PC-9 (cell line): ENCODE measurements around the gene DUSP22. TPM values are rescaled to one million over a fixed set of nuclear protein-coding genes. Genes with fewer than 3 reads are reported as not detected.

Experiments
- BruUV-seq: library from RNA; stranded (reverse); fragments of 400-500 nt; replicated peaks from 2 replicates; lab custom pipeline; 2021; lab: Mats Ljungman, UMichigan
- CTCF ChIA-PET: fragments of 300-600 bp; sonication (Branson Sonifier 250); formaldehyde crosslinking; loops from one replicate; lab custom pipeline; 2022; ENCODE audit warnings: antibody characterized with exemption; lab: Charles Lee
- POLR2A ChIA-PET: fragments of 300-600 bp; sonication (Branson Sonifier 250); formaldehyde crosslinking; loops from one replicate; lab custom pipeline; 2022; ENCODE audit warnings: antibody characterized with exemption; ENCODE audit not compliant: unreplicated experiment; lab: Charles Lee
- DNase-seq, 2 experiments: peaks; one replicate each; pipeline versions ENCODE4 v3.0.0 to v3.0.0-alpha.2; 2015 to 2022; ENCODE audit warnings: mixed read lengths in 1 of 2
- H2AFZ ChIP-seq: fragments of 200-600 bp; sonication (generic); 2 replicates; pipeline ENCODE4 v1.8.1; 2017; ENCODE audit warnings: antibody characterized with exemption
- H3F3A ChIP-seq: fragments of 200-600 bp; sonication (generic); 2 replicates; pipeline ENCODE4 v1.8.1; 2017; ENCODE audit warnings: antibody characterized with exemption, mild to moderate bottlenecking, low read depth; ENCODE audit not compliant: insufficient read depth
- H3K27ac ChIP-seq: fragments of 200-600 bp; sonication (generic); 2 replicates; pipeline ENCODE4 v1.6.1; 2016; ENCODE audit warnings: mixed run types
- H3K27me3 ChIP-seq: fragments of 200-600 bp; sonication (generic); 2 replicates; pipeline ENCODE4 v1.6.1; 2016; ENCODE audit warnings: low read depth, mixed run types; ENCODE audit not compliant: insufficient read depth
- H3K36me3 ChIP-seq: fragments of 200-600 bp; sonication (generic); 2 replicates; pipeline ENCODE4 v1.6.1; 2016; ENCODE audit warnings: low read depth, mixed run types
- H3K4me1 ChIP-seq: fragments of 200-600 bp; sonication (generic); replicated peaks from 2 replicates; pipeline ENCODE4 v1.6.1; 2016; ENCODE audit warnings: mixed run types; ENCODE audit not compliant: insufficient read depth
- H3K4me2 ChIP-seq: fragments of 200-600 bp; sonication (generic); 2 replicates; pipeline ENCODE4 v1.6.1; 2017; ENCODE audit warnings: mixed run types
- H3K4me3 ChIP-seq: fragments of 200-600 bp; sonication (generic); 2 replicates; pipeline ENCODE4 v1.6.1; 2016; ENCODE audit warnings: mixed run types
- H3K79me2 ChIP-seq: fragments of 200-600 bp; sonication (generic); 2 replicates; pipeline ENCODE4 v1.6.1; 2017; ENCODE audit warnings: low read depth, mixed run types
- H3K9me2 ChIP-seq: fragments of 200-600 bp; sonication (generic); 2 replicates; pipeline ENCODE4 v1.8.1; 2017; ENCODE audit warnings: mild to moderate bottlenecking; ENCODE audit not compliant: insufficient read depth
- H3K9me3 ChIP-seq: fragments of 200-600 bp; sonication (generic); 2 replicates; pipeline ENCODE4 v1.8.1; 2016; ENCODE audit warnings: low read depth; ENCODE audit not compliant: insufficient read depth
- H4K20me1 ChIP-seq: fragments of 200-600 bp; sonication (generic); 2 replicates; pipeline ENCODE4 v1.8.1; 2017; ENCODE audit not compliant: insufficient read depth
- EZH2 ChIP-seq: fragments of 200-600 bp; sonication (generic); IDR thresholded peaks from 2 replicates; pipeline ENCODE4 v1.8.0; 2017; ENCODE audit warnings: antibody characterized with exemption, low read depth
- intact Hi-C: fragments of 100-400 bp; cut with micrococcal nuclease; formaldehyde crosslinking; loops from one replicate; pipeline ENCODE4 v1.10.0; 2022; ENCODE audit not compliant: unreplicated experiment
- total RNA-seq: library from RNA; stranded (reverse); gene quantifications from 2 replicates; pipeline ENCODE4 v1.2.3, GENCODE V29; 2021
- TF ChIP-seq, protein P1 (sequence below): fragments of 200-600 bp; sonication (generic); conservative IDR thresholded peaks from 2 replicates; pipeline ENCODE4 v1.6.1; 2017; ENCODE audit warnings: mixed run types, antibody characterized with exemption, mild to moderate bottlenecking, moderate library complexity

Gene DUSP22
- total RNA-seq, 1 experiment from 2014 or later, result 25.5 TPM

DNA sequence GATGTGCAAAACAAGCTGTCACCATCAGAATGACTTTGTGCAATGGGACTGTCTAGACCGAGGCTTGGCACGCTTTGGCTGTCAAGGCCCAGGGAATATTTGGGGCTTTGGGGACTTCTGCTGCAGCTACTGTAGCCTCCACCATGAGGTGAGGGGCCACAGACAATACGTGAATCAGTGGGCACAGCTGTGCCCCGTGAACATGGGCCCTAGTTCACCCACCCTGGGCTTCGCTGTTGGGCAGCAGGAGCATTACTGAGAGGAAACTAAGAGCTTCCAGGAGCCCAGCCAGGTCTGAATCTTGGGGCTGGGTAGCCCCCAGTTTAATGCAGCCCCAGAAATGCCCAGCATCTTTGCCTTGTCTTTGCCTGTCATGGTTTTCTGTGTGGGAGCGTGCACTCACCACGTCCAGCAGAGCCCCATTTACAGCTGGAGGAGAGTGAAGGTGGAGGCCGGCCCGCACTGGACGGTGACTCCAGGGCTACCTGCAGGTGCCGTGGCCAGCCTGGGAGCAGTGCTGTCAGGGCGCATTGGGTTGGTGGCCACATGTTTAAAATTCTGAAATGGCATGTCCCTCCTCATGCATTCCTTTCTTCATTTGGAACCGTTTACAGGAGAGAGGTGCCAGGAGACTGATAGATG lies 34.7 kb downstream of the DUSP22 start:
- H3F3A ChIP-seq, result no peaks in the 10 kb centered on the region
- TF ChIP-seq, protein P1, sequence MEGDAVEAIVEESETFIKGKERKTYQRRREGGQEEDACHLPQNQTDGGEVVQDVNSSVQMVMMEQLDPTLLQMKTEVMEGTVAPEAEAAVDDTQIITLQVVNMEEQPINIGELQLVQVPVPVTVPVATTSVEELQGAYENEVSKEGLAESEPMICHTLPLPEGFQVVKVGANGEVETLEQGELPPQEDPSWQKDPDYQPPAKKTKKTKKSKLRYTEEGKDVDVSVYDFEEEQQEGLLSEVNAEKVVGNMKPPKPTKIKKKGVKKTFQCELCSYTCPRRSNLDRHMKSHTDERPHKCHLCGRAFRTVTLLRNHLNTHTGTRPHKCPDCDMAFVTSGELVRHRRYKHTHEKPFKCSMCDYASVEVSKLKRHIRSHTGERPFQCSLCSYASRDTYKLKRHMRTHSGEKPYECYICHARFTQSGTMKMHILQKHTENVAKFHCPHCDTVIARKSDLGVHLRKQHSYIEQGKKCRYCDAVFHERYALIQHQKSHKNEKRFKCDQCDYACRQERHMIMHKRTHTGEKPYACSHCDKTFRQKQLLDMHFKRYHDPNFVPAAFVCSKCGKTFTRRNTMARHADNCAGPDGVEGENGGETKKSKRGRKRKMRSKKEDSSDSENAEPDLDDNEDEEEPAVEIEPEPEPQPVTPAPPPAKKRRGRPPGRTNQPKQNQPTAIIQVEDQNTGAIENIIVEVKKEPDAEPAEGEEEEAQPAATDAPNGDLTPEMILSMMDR, result no peak
- TF ChIP-seq EZH2, result no peak
- H3K79me2 ChIP-seq, result no peaks in the 10 kb centered on the region
- no peaks in the 10 kb centered on the region for H3K4me1 ChIP-seq
- H3K4me3 ChIP-seq, result no peak overlapping the region
- no peak overlapping the region for H3K27ac ChIP-seq
- BruUV-seq, result no TSS peak
- ChIA-PET CTCF (no interaction called here), POLR2A (no interaction called here)
- peaks cover 86% of the 10 kb centered on the region for H3K27me3 ChIP-seq
- H3K9me2 ChIP-seq, result no peaks in the 10 kb centered on the region
- H3K4me2 ChIP-seq, result no peak overlapping the region
- peaks cover 9% of the 10 kb centered on the region; the same call in 1 of the 2 replicates for H4K20me1 ChIP-seq
- DNase-seq, result no peak
- no peak overlapping the region for H2AFZ ChIP-seq
- intact Hi-C loops, result no loop called here
- H3K9me3 ChIP-seq, result no peaks in the 10 kb centered on the region
- H3K36me3 ChIP-seq, result no peaks in the 10 kb centered on the region

DNA sequence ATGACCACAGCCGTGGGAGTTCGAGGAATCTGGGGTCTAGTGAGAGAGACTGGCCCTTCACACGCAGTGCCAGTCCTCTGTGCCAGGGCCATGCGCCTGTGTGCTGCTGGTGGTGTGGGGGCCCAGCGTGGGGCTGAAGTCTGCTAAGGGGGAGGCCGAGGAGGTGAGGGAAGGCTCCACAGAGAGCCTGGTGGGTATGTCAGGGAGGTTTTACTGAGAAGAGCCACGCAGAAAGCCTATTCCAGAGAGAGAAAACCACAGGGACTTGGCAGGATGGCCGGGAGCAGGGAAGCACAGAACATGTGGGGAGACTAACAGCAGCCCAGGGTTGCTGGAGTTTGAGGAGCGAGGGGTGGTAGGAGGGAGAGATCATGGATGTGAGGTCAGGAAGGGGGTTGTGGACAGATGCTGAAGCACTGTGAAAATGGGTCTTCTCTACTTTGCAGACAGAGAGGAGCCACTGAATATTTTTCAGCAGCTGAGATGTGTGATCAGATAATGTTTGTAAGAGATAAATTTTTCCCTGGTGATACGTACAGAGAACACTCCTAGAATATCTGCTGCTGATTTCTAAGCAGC lies 35.3 kb downstream of the DUSP22 start:
- intact Hi-C loops, result no loop called here
- H3K4me1 ChIP-seq, result no peaks in the 10 kb centered on the region
- H3K4me3 ChIP-seq, result no peak overlapping the region
- H4K20me1 ChIP-seq, result peaks cover 9% of the 10 kb centered on the region; the same call in 1 of the 2 replicates
- TF ChIP-seq, protein P1, result no peak
- TF ChIP-seq EZH2, result no peak
- no peaks in the 10 kb centered on the region for H3K79me2 ChIP-seq
- H2AFZ ChIP-seq, result no peak overlapping the region
- CTCF ChIA-PET, result interaction anchor here (0.9 kb wide), 1 partner anchor 139 kb away, joined by 4 read pairs; no protein-coding TSS in a partner anchor
- no TSS peak for BruUV-seq
- POLR2A ChIA-PET, result no interaction called here
- no peak overlapping the region for H3K27ac ChIP-seq
- H3K36me3 ChIP-seq, result no peaks in the 10 kb centered on the region
- no peaks in the 10 kb centered on the region for H3K9me2 ChIP-seq
- no peak for DNase-seq
- no peaks in the 10 kb centered on the region for H3K9me3 ChIP-seq
- no peaks in the 10 kb centered on the region for H3F3A ChIP-seq
- peaks cover 87% of the 10 kb centered on the region for H3K27me3 ChIP-seq
- no peak overlapping the region for H3K4me2 ChIP-seq

DNA sequence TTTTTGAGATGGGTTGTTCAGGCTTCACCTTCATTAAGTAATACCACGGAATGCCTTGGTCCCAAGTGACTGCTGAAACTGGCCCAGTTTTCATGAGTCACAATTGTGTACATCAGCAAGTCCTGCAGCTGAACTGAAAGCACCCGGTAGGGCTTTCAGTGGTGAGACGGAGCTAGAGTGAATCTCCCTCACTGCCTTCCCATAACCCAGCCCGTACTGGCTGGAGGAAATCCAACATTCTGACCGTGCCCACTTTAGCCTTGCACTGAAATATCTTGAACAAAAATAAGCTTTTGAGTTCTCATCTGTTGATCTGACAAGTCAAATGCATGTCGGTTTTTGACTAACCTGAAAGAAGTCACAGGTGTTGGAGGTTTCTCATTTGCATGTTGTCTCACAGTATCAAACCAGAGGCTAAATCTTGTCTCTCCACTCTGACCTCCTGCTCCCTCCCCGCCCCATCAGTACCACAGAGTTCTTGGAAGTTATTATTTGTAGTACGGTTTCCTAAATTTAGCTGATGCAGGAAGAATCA lies 35.9 kb downstream of the DUSP22 start:
- BruUV-seq, result no TSS peak
- H3K4me2 ChIP-seq, result no peak overlapping the region
- POLR2A ChIA-PET, result no interaction called here
- no peak overlapping the region for H2AFZ ChIP-seq
- no peak overlapping the region for H3K27ac ChIP-seq
- no peaks in the 10 kb centered on the region for H3K79me2 ChIP-seq
- H3K4me1 ChIP-seq, result no peaks in the 10 kb centered on the region
- TF ChIP-seq EZH2, result no peak
- TF ChIP-seq, protein P1, result no peak
- no peaks in the 10 kb centered on the region for H3F3A ChIP-seq
- H3K9me2 ChIP-seq, result no peaks in the 10 kb centered on the region
- no peaks in the 10 kb centered on the region for H3K36me3 ChIP-seq
- no peak for DNase-seq
- peaks cover 9% of the 10 kb centered on the region; the same call in 1 of the 2 replicates for H4K20me1 ChIP-seq
- CTCF ChIA-PET, result interaction anchor here (0.9 kb wide), 1 partner anchor 140 kb away, joined by 4 read pairs; no protein-coding TSS in a partner anchor
- no peaks in the 10 kb centered on the region for H3K9me3 ChIP-seq
- intact Hi-C loops, result no loop called here
- H3K4me3 ChIP-seq, result no peak overlapping the region
- H3K27me3 ChIP-seq, result peaks cover 87% of the 10 kb centered on the region
